Stomach (tissue), 9 donors: ENCODE results near the gene IFI16. TPM values are rescaled to one million over a fixed set of nuclear protein-coding genes. Genes with fewer than 3 reads are reported as not detected.
A peak's percentile ranks its signal among the peaks of the same experiment; 100 is the strongest.

ENCODE experiments used
- DNase-seq, 2 donors: peaks; one replicate each; pipeline versions ENCODE4 v3.0.0 to v3.0.0-alpha.2; 2013 to 2019
- H3K27ac ChIP-seq, 5 donors: fragments of 200-600 bp in 4 of 5; sonication (generic) in 4 of 5; one replicate each; pipeline ENCODE4 v1.5.1; 2013 to 2019; ENCODE audit warnings: mild to moderate bottlenecking in 1 of 5, moderate library complexity in 1 of 5
- H3K27me3 ChIP-seq, 3 donors: fragments of 200-600 bp; sonication (generic); one replicate each; pipeline ENCODE4 v1.5.1; 2017 to 2019; ENCODE audit warnings: mixed run types in 1 of 3
- H3K36me3 ChIP-seq, 4 donors: fragments of 200-600 bp; sonication (generic); 1 replicate in 3 of 4; 2 replicates in 1 of 4; pipeline ENCODE4 v1.5.1; 2016 to 2019
- H3K4me1 ChIP-seq, 4 donors: fragments of 200-600 bp; sonication (generic); one replicate each; pipeline ENCODE4 v1.5.1; 2016 to 2019
- H3K4me3 ChIP-seq, 4 donors: fragments of 200-600 bp; sonication (generic) in 3 of 4; one replicate each; pipeline ENCODE4 v1.5.1; 2016 to 2019; ENCODE audit warnings: mild to moderate bottlenecking in 1 of 4
- H3K9me3 ChIP-seq, 4 donors: fragments of 200-600 bp; sonication (generic); one replicate each; pipeline ENCODE4 v1.5.1; 2016 to 2019
- CTCF ChIP-seq, 7 experiments: fragments of 450-650 bp in 4 of 7; fragments of 200-600 bp in 3 of 7; sonication (generic) in 3 of 7; IDR thresholded peaks; one replicate each; pipeline ENCODE4 v1.5.1; 2016 to 2019; ENCODE audit warnings: antibody characterized with exemption in 7 of 7, control low read depth in 2 of 7, mild to moderate bottlenecking in 1 of 7
- EP300 ChIP-seq: sonication (generic); formaldehyde crosslinking; IDR thresholded peaks from one replicate; pipeline ENCODE4 v1.6.1; 2017; ENCODE audit warnings: antibody characterized with exemption
- POLR2A ChIP-seq, 4 donors: fragments of 450-650 bp; IDR thresholded peaks; one replicate each; pipeline ENCODE4 v1.6.1; 2016; ENCODE audit warnings: antibody characterized with exemption in 4 of 4, control low read depth in 2 of 4, mild to moderate bottlenecking in 1 of 4, moderate library complexity in 1 of 4
- POLR2AphosphoS5 ChIP-seq, 3 donors: sonication (generic); formaldehyde crosslinking; IDR thresholded peaks; one replicate each; pipeline ENCODE4 v1.6.1; 2016; ENCODE audit warnings: antibody characterized with exemption in 3 of 3
- WGBS, 5 donors: extraction: QIAGEN DNeasy Blood & Tissue Kit in 3 of 5; methylation state at CpG; one replicate each; pipeline versions ENCODE4 v1.1.5 to v1.1.7; 2013 to 2018; 5-methylcytosine and 5-hydroxymethylcytosine counted together
- intact Hi-C: fragments of 100-400 bp; cut with DNase I; formaldehyde crosslinking; loops from one replicate; pipeline ENCODE4 v1.15.1; 2023; ENCODE audit warnings: low total_unique reads
- polyA plus RNA-seq, 3 donors: library from polyadenylated mRNA; stranded (reverse); fragments of 200-250 nt; gene quantifications; one replicate each; pipeline ENCODE4 v1.2.3, GENCODE V29; 2013
- total RNA-seq, 5 donors: library from RNA; depleted of rRNA; stranded (reverse); fragments of >200 nt; gene quantifications; one replicate each; pipeline versions ENCODE4 v1.1.0 to v1.2.3, GENCODE V29; 2014 to 2016
- donor health status: healthy with polysubstance abuse.
- donor health status: Bipolar disorder and iron deficiency.
- donor health status: healthy.

IFI16 gene
- total and polyA plus RNA-seq, 8 donors = 24.3 to 113 (median 41.0) TPM

- Histone ChIP-seq H3K36me3 (peaks cover 2 to 17% (median 14%) of the 10 kb centered on the region in 4 donors), H3K4me3 (peak overlapping the region in 3 of 4 donors; percentile 40 to 53 (median 53)), H3K27me3 (no peaks in the 10 kb centered on the region), H3K27ac (peak overlapping the region in 4 of 5 donors; percentile 58 to 91 (median 84)), H3K9me3 (no peaks in the 10 kb centered on the region), H3K4me1 (peaks cover 9 to 65% (median 24%) of the 10 kb centered on the region in 4 donors)
- TF ChIP-seq POLR2AphosphoS5 (IDR thresholded peaks at IDR 0.05) (no peak), POLR2A (IDR thresholded peaks at IDR 0.05) (no peak), EP300 (no peak), CTCF (IDR thresholded peaks at IDR 0.05) (no peak)
- DNase-seq = no peak
- intact Hi-C loops = no loop called here
Measured at GRCh38 chr1:159011751-159012150, 2.0 kb downstream of the IFI16 start.

GRCh38 chr1:159012495-159012894, 2.8 kb downstream of the IFI16 start:
- H3K4me3 ChIP-seq = peak overlapping the region; percentile 17 to 53 (median 46)
- TF ChIP-seq POLR2AphosphoS5 (IDR thresholded peaks at IDR 0.05) = peak in 2 of 3 donors; percentile 20 to 44
- TF ChIP-seq CTCF (IDR thresholded peaks at IDR 0.05) = no peak
- DNase-seq = peak in 1 of 2 donors; percentile 68
- no peaks in the 10 kb centered on the region for H3K27me3 ChIP-seq
- H3K9me3 ChIP-seq = no peaks in the 10 kb centered on the region
- peak overlapping the region in 4 of 5 donors; percentile 58 to 91 (median 84) for H3K27ac ChIP-seq
- peaks cover 9 to 65% (median 24%) of the 10 kb centered on the region in 4 donors for H3K4me1 ChIP-seq
- peaks cover 5 to 24% (median 21%) of the 10 kb centered on the region in 4 donors for H3K36me3 ChIP-seq
- intact Hi-C loops = no loop called here
- 37 to 57% (median 46%) methylated on average over 6 of the region's 6 CpGs for WGBS, 5 donors

GRCh38 chr1:159014003-159014571, 4.4 kb downstream of the IFI16 start:
- 81 to 91% (median 89%) methylated on average over 3 of the region's 3 CpGs for WGBS, 5 donors
- H3K27me3 ChIP-seq = no peaks in the 10 kb centered on the region
- intact Hi-C loops = no loop called here
- H3K36me3 ChIP-seq = peaks cover 9 to 40% (median 36%) of the 10 kb centered on the region in 4 donors
- peak overlapping the region in 2 of 4 donors; percentile 53 for H3K4me3 ChIP-seq
- H3K27ac ChIP-seq = peak overlapping the region in 2 of 5 donors; percentile 34 to 91
- no peaks in the 10 kb centered on the region for H3K9me3 ChIP-seq
- no peak for TF ChIP-seq CTCF (IDR thresholded peaks at IDR 0.05)
- TF ChIP-seq EP300 = no peak
- no peak for TF ChIP-seq POLR2A (IDR thresholded peaks at IDR 0.05)
- no peak for TF ChIP-seq POLR2AphosphoS5 (IDR thresholded peaks at IDR 0.05)
- no peak for DNase-seq
- H3K4me1 ChIP-seq = peaks cover 9 to 62% (median 21%) of the 10 kb centered on the region in 4 donors

GRCh38 chr1:159014851-159015250, 5.1 kb downstream of the IFI16 start:
- H3K4me3 ChIP-seq = peak overlapping the region in 2 of 4 donors; percentile 17 to 53
- TF ChIP-seq CTCF (IDR thresholded peaks at IDR 0.05) = no peak
- TF ChIP-seq POLR2AphosphoS5 (IDR thresholded peaks at IDR 0.05) = no peak
- no peak for TF ChIP-seq POLR2A (IDR thresholded peaks at IDR 0.05)
- TF ChIP-seq EP300 = no peak
- H3K9me3 ChIP-seq = no peaks in the 10 kb centered on the region
- H3K27ac ChIP-seq = peak overlapping the region in 3 of 5 donors; percentile 49 to 75 (median 71)
- WGBS, 5 donors = 68 to 83% (median 79%) methylated on average over 3 of the region's 3 CpGs
- H3K36me3 ChIP-seq = peaks cover 9 to 47% (median 40%) of the 10 kb centered on the region in 4 donors
- H3K4me1 ChIP-seq = peaks cover 9 to 57% (median 20%) of the 10 kb centered on the region in 4 donors
- no peak for DNase-seq
- intact Hi-C loops = no loop called here
- no peaks in the 10 kb centered on the region for H3K27me3 ChIP-seq
